Measurements from ENCODE around the gene GPSM1. TPM values are rescaled to one million over a fixed set of nuclear protein-coding genes. Genes with fewer than 3 reads are reported as not detected.

Gene GPSM1
- total and polyA plus RNA-seq, 9 of the 15 experiments (the other 6 are each of a cell fraction or from before 2014, with no cell fraction given) = 0.04 to 14.2 (median 3.1) TPM

DNA sequence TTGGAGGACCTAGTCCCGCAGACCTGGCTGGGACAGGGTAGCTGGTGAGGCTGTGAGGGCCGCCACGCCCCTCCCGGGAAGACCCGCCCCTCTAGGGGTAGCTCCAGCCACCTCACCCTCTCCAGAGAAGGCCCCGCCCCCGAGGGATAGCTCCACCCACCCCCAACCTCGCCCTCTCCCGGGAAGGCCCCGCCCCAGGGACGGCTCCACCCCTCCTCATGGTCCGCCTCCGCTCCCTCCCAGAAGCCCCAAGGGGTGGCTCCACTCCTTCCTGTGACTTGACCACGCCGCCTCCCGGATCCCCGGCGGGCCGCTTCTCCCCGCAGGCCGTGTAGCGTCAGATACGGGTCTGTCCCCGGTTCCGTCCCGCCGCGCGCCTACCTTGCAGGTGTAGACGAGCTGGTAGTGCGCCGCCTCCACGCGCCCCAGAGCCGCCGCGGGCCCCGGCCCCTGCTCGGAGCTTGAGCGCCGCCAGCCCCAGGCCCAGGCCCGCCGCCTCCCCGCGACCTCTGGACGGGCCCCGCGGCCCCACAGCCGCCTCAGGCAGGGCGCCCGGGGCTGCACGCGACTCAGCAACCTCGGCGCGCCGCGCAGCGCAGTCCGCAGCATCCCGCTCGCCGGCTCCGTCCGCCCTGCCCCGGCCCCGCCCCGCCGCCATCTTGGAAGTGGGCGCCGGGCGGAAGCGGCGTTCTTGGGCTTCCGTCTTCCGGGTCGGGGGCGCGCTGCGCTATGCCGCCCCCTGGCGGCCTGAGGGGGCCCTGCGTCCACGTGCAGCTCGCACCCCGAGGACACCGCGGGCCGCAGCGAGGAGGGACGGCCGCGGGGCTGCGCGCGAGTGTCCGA, 36.0 kb downstream of the GPSM1 start, which contains the start of gene DNLZ (continued):
- TF ChIP-seq ZNF277 (CRISPR knock-in tag; IDR thresholded peaks at IDR 0.05; ENCODE audit: borderline replicate concordance) (no peak), DMBX1 (CRISPR knock-in tag; IDR thresholded peaks at IDR 0.05; ENCODE audit: borderline replicate concordance) (no peak; the same call in 1 of the 2 replicates), ZNF77 (CRISPR knock-in tag; IDR thresholded peaks at IDR 0.05) (no peak), RFX7 (CRISPR knock-in tag; IDR thresholded peaks at IDR 0.05) (no peak), HNRNPUL1 (IDR thresholded peaks at IDR 0.05; ENCODE audit: low read length) (no peak), ZNF165 (CRISPR knock-in tag; IDR thresholded peaks at IDR 0.05; ENCODE audit: borderline replicate concordance) (no peak), CCAR2 (IDR thresholded peaks at IDR 0.05; ENCODE audit: low read depth, low read length) (no peak), HCFC1 (IDR thresholded peaks at IDR 0.05; ENCODE audit: low read depth, low read length) (peak; percentile 93), RBM25 (IDR thresholded peaks at IDR 0.05; ENCODE audit: low read depth, low read length, severe bottlenecking) (no peak), RBM15 (IDR thresholded peaks at IDR 0.05; ENCODE audit: insufficient read depth, low read length) (no peak), BRCA1 (IDR thresholded peaks at IDR 0.05) (no peak), BRCA1 (CRISPR knock-in tag; IDR thresholded peaks at IDR 0.05) (no peak), ZNF707 (CRISPR knock-in tag; conservative IDR thresholded peaks at IDR 0.05) (no peak), ZNF146 (CRISPR knock-in tag; IDR thresholded peaks at IDR 0.05; ENCODE audit: unreplicated experiment) (no peak), ZMIZ1 (IDR thresholded peaks at IDR 0.05; ENCODE audit: low read depth in 2 of 2, low read length in 2 of 2) (peak in 1 of 2 experiments; percentile 28; a peak in 1 of 4 replicates), ELF2 (CRISPR knock-in tag; IDR thresholded peaks at IDR 0.05) (peak; percentile 100), TOE1 (IDR thresholded peaks at IDR 0.05; ENCODE audit: borderline replicate concordance) (no peak), TOE1 (CRISPR knock-in tag; IDR thresholded peaks at IDR 0.05; ENCODE audit: borderline replicate concordance, low read depth) (no peak)
- TF ChIP-seq, protein P1, sequence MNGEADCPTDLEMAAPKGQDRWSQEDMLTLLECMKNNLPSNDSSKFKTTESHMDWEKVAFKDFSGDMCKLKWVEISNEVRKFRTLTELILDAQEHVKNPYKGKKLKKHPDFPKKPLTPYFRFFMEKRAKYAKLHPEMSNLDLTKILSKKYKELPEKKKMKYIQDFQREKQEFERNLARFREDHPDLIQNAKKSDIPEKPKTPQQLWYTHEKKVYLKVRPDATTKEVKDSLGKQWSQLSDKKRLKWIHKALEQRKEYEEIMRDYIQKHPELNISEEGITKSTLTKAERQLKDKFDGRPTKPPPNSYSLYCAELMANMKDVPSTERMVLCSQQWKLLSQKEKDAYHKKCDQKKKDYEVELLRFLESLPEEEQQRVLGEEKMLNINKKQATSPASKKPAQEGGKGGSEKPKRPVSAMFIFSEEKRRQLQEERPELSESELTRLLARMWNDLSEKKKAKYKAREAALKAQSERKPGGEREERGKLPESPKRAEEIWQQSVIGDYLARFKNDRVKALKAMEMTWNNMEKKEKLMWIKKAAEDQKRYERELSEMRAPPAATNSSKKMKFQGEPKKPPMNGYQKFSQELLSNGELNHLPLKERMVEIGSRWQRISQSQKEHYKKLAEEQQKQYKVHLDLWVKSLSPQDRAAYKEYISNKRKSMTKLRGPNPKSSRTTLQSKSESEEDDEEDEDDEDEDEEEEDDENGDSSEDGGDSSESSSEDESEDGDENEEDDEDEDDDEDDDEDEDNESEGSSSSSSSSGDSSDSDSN (IDR thresholded peaks at IDR 0.05; ENCODE audit: borderline replicate concordance in 1 of 2, low read depth in 2 of 2, low read length in 2 of 2) = peak in 1 of 2 experiments; percentile 54; a peak in 1 of 4 replicates

Measured in K562 (cell line).